Nephron progenitor cell (in vitro differentiated cells): ENCODE data around the gene GGACT.

ENCODE experiments used
- DNase-seq: peaks from one replicate; pipeline ENCODE4 v3.0.0; 2021
- H3K27ac Mint-ChIP-seq: 2 replicates; pipeline ENCODE4 v1.8.0; 2021; ENCODE audit warnings: mild to moderate bottlenecking, moderate library complexity, mixed read lengths
- H3K27me3 Mint-ChIP-seq: 2 replicates; pipeline ENCODE4 v1.8.0; 2021; ENCODE audit warnings: mild to moderate bottlenecking, low read depth, mixed read lengths; ENCODE audit not compliant: poor library complexity
- H3K36me3 Mint-ChIP-seq: 2 replicates; pipeline ENCODE4 v1.8.0; 2021; ENCODE audit warnings: low read depth, mixed read lengths
- H3K4me1 Mint-ChIP-seq: 2 replicates; pipeline ENCODE4 v1.8.0; 2021; ENCODE audit warnings: mixed read lengths
- H3K4me3 Mint-ChIP-seq: 2 replicates; pipeline ENCODE4 v1.8.0; 2021; ENCODE audit warnings: mild to moderate bottlenecking, moderate library complexity, mixed read lengths
- H3K9me3 Mint-ChIP-seq: 2 replicates; pipeline ENCODE4 v1.8.0; 2021; ENCODE audit warnings: mild to moderate bottlenecking, moderate library complexity, mixed read lengths
- TF ChIP-seq, protein P1 (sequence below): fragments of 200-600 bp; sonication (generic); IDR thresholded peaks from 2 replicates; pipeline ENCODE4 v1.5.0; 2021; ENCODE audit warnings: antibody characterized with exemption

GGACT gene

DNA sequence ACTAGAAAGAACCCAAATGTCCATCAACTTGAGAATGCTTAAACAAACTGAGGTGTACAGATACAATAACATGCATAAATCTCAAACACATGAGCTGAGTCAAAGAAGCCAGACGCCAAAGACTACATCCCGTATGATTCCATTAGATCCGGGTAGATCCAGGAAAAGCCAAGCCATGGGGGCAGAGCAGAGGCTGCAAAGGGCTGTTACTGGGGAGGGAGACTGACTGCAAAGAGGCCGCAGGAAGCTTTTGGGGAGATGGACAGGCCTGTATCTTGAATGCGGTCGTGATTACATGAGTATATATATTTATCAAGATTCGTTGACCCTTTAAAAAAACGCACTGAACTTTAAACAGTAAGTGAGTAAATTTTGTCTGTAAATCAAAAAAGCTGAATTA is 28.7 kb downstream of the GGACT start:
- H3K4me1 Mint-ChIP-seq = peaks cover 16% of the 10 kb centered on the region
- no peak overlapping the region for H3K27ac Mint-ChIP-seq
- H3K4me3 Mint-ChIP-seq = no peak overlapping the region
- H3K36me3 Mint-ChIP-seq = peaks cover 1% of the 10 kb centered on the region
- no peaks in the 10 kb centered on the region for H3K27me3 Mint-ChIP-seq
- H3K9me3 Mint-ChIP-seq = peaks cover under 1% of the 10 kb centered on the region
- no peak for DNase-seq
- TF ChIP-seq, protein P1, sequence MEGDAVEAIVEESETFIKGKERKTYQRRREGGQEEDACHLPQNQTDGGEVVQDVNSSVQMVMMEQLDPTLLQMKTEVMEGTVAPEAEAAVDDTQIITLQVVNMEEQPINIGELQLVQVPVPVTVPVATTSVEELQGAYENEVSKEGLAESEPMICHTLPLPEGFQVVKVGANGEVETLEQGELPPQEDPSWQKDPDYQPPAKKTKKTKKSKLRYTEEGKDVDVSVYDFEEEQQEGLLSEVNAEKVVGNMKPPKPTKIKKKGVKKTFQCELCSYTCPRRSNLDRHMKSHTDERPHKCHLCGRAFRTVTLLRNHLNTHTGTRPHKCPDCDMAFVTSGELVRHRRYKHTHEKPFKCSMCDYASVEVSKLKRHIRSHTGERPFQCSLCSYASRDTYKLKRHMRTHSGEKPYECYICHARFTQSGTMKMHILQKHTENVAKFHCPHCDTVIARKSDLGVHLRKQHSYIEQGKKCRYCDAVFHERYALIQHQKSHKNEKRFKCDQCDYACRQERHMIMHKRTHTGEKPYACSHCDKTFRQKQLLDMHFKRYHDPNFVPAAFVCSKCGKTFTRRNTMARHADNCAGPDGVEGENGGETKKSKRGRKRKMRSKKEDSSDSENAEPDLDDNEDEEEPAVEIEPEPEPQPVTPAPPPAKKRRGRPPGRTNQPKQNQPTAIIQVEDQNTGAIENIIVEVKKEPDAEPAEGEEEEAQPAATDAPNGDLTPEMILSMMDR = no peak

DNA sequence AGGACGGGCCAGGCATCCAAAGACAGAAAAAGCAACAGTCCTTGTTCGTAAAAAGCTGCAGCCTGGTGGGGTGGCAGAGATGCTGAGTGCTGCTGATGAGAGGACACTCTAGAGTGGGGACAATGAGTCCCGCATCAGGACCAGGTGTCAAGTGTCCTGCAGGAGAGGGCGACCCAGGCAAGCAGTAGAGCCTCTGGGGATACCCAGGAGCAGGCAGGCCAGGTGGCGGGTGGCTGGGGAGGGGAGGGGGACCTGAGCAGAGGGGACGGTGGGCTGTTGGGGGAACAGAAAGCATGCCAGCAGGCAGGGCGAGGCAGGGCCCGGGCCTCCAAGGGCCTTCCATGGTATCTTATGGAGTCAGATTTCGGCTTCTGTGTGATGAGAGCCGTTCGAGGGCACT is 35.8 kb downstream of the GGACT start:
- no peak for DNase-seq
- H3K4me1 Mint-ChIP-seq = peaks cover 20% of the 10 kb centered on the region
- peaks cover 5% of the 10 kb centered on the region for H3K9me3 Mint-ChIP-seq
- H3K4me3 Mint-ChIP-seq = no peak overlapping the region
- H3K36me3 Mint-ChIP-seq = peaks cover 5% of the 10 kb centered on the region
- peaks cover 10% of the 10 kb centered on the region for H3K27me3 Mint-ChIP-seq
- no peak overlapping the region for H3K27ac Mint-ChIP-seq
- TF ChIP-seq, protein P1 = no peak

DNA sequence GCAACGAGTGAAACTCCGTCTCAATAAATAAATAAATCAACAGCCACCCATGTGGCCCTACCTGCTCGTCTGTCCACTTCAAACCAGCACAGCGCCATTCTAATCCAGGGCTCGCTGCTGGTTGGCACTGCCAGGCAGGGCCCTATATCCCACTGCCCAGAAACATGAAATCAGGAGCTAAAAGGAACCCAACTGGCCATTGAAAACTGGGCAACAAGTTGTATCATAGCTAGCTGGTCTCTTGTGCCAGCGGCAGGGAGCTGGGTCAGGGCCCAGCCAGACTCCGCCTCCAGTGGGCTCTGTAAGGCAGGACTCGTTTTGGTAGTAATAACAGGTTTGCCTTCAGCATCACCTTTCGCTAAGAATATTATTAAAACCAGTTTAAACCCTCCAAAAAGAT is 39.3 kb downstream of the GGACT start:
- Mint-ChIP-seq H3K9me3 (no peaks in the 10 kb centered on the region), H3K4me3 (no peak overlapping the region), H3K4me1 (peaks cover 32% of the 10 kb centered on the region), H3K27ac (no peak overlapping the region), H3K36me3 (peaks cover under 1% of the 10 kb centered on the region), H3K27me3 (peaks cover 5% of the 10 kb centered on the region)
- DNase-seq = no peak
- TF ChIP-seq, protein P1 = no peak

DNA sequence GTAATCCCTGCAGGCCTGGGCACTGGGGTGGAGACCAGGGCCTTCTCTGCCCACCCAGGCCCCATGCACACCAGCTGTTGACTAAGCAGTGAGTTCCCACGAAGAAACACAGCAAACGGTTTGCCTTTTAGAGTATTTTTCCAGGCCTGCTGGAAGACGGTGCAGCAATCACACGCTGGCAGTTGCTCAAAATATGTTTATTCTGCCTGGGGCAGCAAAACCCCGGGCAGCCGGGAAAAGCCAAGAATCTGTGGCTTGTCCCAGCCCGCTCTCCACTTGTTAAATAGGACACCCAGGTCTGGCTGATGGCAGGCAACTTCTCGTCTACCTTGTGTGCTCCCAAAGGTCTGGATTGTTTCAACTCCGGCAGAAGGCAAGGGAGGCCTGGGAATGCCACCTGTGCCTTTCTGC is 40.8 kb downstream of the GGACT start:
- Mint-ChIP-seq H3K9me3 (no peaks in the 10 kb centered on the region), H3K4me1 (peaks cover 41% of the 10 kb centered on the region), H3K36me3 (no peaks in the 10 kb centered on the region), H3K4me3 (no peak overlapping the region), H3K27ac (no peak overlapping the region), H3K27me3 (peaks cover 3% of the 10 kb centered on the region)
- TF ChIP-seq, protein P1 = no peak
- DNase-seq = no peak

DNA sequence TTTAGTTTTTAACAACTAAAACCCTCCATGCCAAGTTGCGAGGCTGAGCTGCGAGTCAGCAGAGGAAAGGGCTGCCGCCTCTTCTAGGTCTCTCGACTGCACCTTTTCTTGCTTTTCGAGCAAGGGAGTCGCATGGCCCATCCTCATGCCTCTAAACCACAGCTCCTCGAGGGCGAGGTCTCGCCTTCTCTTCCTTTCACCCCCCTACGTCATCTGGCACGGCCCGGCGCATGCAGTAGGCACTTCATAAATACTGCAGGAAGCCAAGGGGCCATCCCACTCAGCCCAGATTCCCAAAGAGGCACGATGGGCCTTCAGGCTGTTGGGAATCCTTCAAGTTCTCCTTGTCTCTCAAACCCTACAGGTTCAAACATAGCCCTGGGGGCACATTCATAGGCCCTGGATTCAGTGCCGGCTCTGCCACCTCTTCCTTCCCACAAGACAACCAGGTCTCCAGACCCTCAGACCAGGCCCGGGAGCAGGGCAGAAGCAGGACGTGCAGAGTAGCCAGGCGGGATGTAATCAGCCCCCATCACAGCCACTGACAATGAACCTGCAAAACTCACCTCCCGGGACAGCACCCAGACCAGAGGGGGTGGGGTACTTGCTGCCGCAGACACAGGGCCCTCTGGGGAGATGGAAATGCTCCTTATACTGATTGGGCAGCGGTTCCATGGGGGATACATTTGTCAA is 41.7 kb downstream of the GGACT start:
- peaks cover 3% of the 10 kb centered on the region for H3K27me3 Mint-ChIP-seq
- H3K4me1 Mint-ChIP-seq = peaks cover 47% of the 10 kb centered on the region
- TF ChIP-seq, protein P1 = no peak
- H3K36me3 Mint-ChIP-seq = no peaks in the 10 kb centered on the region
- no peak for DNase-seq
- H3K9me3 Mint-ChIP-seq = no peaks in the 10 kb centered on the region
- no peak overlapping the region for H3K4me3 Mint-ChIP-seq
- no peak overlapping the region for H3K27ac Mint-ChIP-seq

DNA sequence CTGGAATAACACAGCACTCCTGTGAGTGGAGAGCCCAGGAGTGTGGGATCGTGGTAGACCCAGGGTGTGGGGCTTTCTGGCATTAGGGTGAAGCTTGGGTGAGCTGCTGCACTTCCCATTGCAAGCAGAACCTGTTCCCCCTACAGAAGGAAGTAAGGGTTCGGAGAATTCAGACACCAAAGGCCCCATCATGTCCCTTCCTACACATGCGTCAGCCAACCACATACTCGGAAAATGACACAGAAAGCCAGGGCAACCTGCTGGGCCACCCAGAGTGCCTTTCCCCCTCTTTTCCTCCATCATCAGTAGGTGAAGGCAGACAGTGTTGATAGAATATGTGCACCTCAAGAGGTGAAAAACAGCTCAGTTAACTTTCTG is 42.9 kb downstream of the GGACT start:
- H3K27ac Mint-ChIP-seq = no peak overlapping the region
- peaks cover under 1% of the 10 kb centered on the region for H3K36me3 Mint-ChIP-seq
- peaks cover 54% of the 10 kb centered on the region for H3K4me1 Mint-ChIP-seq
- H3K27me3 Mint-ChIP-seq = peaks cover 3% of the 10 kb centered on the region
- no peaks in the 10 kb centered on the region for H3K9me3 Mint-ChIP-seq
- no peak overlapping the region for H3K4me3 Mint-ChIP-seq
- DNase-seq = no peak
- TF ChIP-seq, protein P1 = no peak
